ACC112 (cell line): ENCODE data around the gene GLI3.

Experiments used
- H2AFZ ChIP-seq: fragments of 200-600 bp; sonication (generic); one replicate; pipeline ENCODE4 v1.6.0; 2017; ENCODE audit warnings: antibody characterized with exemption, low read length; ENCODE audit not compliant: unreplicated experiment
- H3K27ac ChIP-seq: fragments of 200-600 bp; sonication (generic); 2 replicates; pipeline ENCODE4 v1.5.1; 2014; ENCODE audit warnings: low read depth, mild to moderate bottlenecking, antibody characterized with exemption, low read length, moderate library complexity
- H3K27me3 ChIP-seq: fragments of 200-600 bp; sonication (generic); 2 replicates; pipeline ENCODE4 v1.6.1; 2014; ENCODE audit warnings: mild to moderate bottlenecking, antibody characterized with exemption, low read length, moderate library complexity, mixed read lengths; ENCODE audit not compliant: insufficient read depth
- H3K36me3 ChIP-seq: fragments of 200-600 bp; sonication (generic); 2 replicates; pipeline ENCODE4 v1.6.1; 2016; ENCODE audit warnings: mild to moderate bottlenecking, antibody characterized with exemption, low read length, moderate library complexity, mixed read lengths; ENCODE audit not compliant: insufficient read depth
- H3K4me1 ChIP-seq: fragments of 200-600 bp; sonication (generic); one replicate; pipeline ENCODE4 v1.6.1; 2016; ENCODE audit warnings: low read length, mixed read lengths; ENCODE audit not compliant: insufficient read depth, unreplicated experiment, control insufficient read depth
- H3K4me3 ChIP-seq: fragments of 200-600 bp; sonication (generic); 2 replicates; pipeline ENCODE4 v1.5.1; 2014; ENCODE audit warnings: mild to moderate bottlenecking, low read depth, low read length
- H3K79me2 ChIP-seq: fragments of 200-600 bp; sonication (generic); one replicate; pipeline ENCODE4 v1.6.0; 2016; ENCODE audit warnings: low read length; ENCODE audit not compliant: control insufficient read depth, unreplicated experiment, insufficient read depth

The GLI3 gene

GRCh38 chr7:42096681-42097561 lies 140.1 kb downstream of the GLI3 start:
- no peak overlapping the region for H3K4me3 ChIP-seq
- H3K27me3 ChIP-seq: no peaks in the 10 kb centered on the region
- peak overlapping the region; percentile 53 for H3K27ac ChIP-seq
- H3K36me3 ChIP-seq: no peaks in the 10 kb centered on the region
- H3K4me1 ChIP-seq: peaks cover 50% of the 10 kb centered on the region
- H3K79me2 ChIP-seq: peaks cover 6% of the 10 kb centered on the region
- no peak overlapping the region for H2AFZ ChIP-seq

- no peaks in the 10 kb centered on the region for H3K36me3 ChIP-seq
- H3K4me3 ChIP-seq: no peak overlapping the region
- H3K27me3 ChIP-seq: no peaks in the 10 kb centered on the region
- H2AFZ ChIP-seq: no peak overlapping the region
- H3K4me1 ChIP-seq: peaks cover 50% of the 10 kb centered on the region
- no peak overlapping the region for H3K27ac ChIP-seq
- H3K79me2 ChIP-seq: peaks cover 10% of the 10 kb centered on the region
Measured at GRCh38 chr7:42096268-42096667, 140.7 kb downstream of the GLI3 start.

GRCh38 chr7:42095791-42096190 lies 141.2 kb downstream of the GLI3 start:
- H3K27ac ChIP-seq: no peak overlapping the region
- H3K4me3 ChIP-seq: no peak overlapping the region

GRCh38 chr7:42093349-42093905 lies 143.6 kb downstream of the GLI3 start:
- no peaks in the 10 kb centered on the region for H3K27me3 ChIP-seq
- no peak overlapping the region for H3K27ac ChIP-seq

More at GRCh38 chr7:42095791-42096190, 141.2 kb downstream of the GLI3 start:
- peaks cover 10% of the 10 kb centered on the region for H3K79me2 ChIP-seq
- peaks cover 50% of the 10 kb centered on the region for H3K4me1 ChIP-seq
- H2AFZ ChIP-seq: no peak overlapping the region
- H3K36me3 ChIP-seq: no peaks in the 10 kb centered on the region
- no peaks in the 10 kb centered on the region for H3K27me3 ChIP-seq

GRCh38 chr7:42091461-42092291 lies 145.3 kb downstream of the GLI3 start:
- Histone ChIP-seq H3K4me1 (peaks cover 13% of the 10 kb centered on the region), H2AFZ (no peak overlapping the region)

More at GRCh38 chr7:42093349-42093905, 143.6 kb downstream of the GLI3 start:
- Histone ChIP-seq H3K36me3 (no peaks in the 10 kb centered on the region), H3K79me2 (peaks cover 10% of the 10 kb centered on the region), H2AFZ (no peak overlapping the region), H3K4me3 (no peak overlapping the region), H3K4me1 (peaks cover 30% of the 10 kb centered on the region)

GRCh38 chr7:42090806-42091205 lies 146.2 kb downstream of the GLI3 start:
- peaks cover 7% of the 10 kb centered on the region for H3K79me2 ChIP-seq
- no peak overlapping the region for H3K4me3 ChIP-seq
- H3K4me1 ChIP-seq: peaks cover 4% of the 10 kb centered on the region
- no peak overlapping the region for H3K27ac ChIP-seq
- no peaks in the 10 kb centered on the region for H3K36me3 ChIP-seq
- no peaks in the 10 kb centered on the region for H3K27me3 ChIP-seq
- H2AFZ ChIP-seq: no peak overlapping the region

More at GRCh38 chr7:42091461-42092291, 145.3 kb downstream of the GLI3 start:
- H3K4me3 ChIP-seq: no peak overlapping the region
- H3K27me3 ChIP-seq: no peaks in the 10 kb centered on the region
- peaks cover 10% of the 10 kb centered on the region for H3K79me2 ChIP-seq
- H3K36me3 ChIP-seq: no peaks in the 10 kb centered on the region
- H3K27ac ChIP-seq: no peak overlapping the region

- Histone ChIP-seq H3K27ac (no peak overlapping the region), H3K4me1 (no peaks in the 10 kb centered on the region), H3K4me3 (no peak overlapping the region), H2AFZ (no peak overlapping the region), H3K79me2 (peaks cover 7% of the 10 kb centered on the region), H3K36me3 (no peaks in the 10 kb centered on the region), H3K27me3 (no peaks in the 10 kb centered on the region)
Measured at GRCh38 chr7:42090056-42090455, 147.0 kb downstream of the GLI3 start.

- Histone ChIP-seq H3K4me1 (no peaks in the 10 kb centered on the region), H3K27ac (no peak overlapping the region), H2AFZ (no peak overlapping the region), H3K27me3 (no peaks in the 10 kb centered on the region), H3K36me3 (no peaks in the 10 kb centered on the region), H3K79me2 (peaks cover 7% of the 10 kb centered on the region), H3K4me3 (no peak overlapping the region)
Measured at GRCh38 chr7:42087616-42088015, 149.4 kb downstream of the GLI3 start.

- Histone ChIP-seq H3K4me1 (no peaks in the 10 kb centered on the region), H3K36me3 (no peaks in the 10 kb centered on the region), H3K27ac (no peak overlapping the region), H3K27me3 (no peaks in the 10 kb centered on the region), H2AFZ (no peak overlapping the region), H3K4me3 (no peak overlapping the region), H3K79me2 (peaks cover 2% of the 10 kb centered on the region)
Measured at GRCh38 chr7:42085531-42085930, 151.5 kb downstream of the GLI3 start.

GRCh38 chr7:42084263-42084662 lies 152.7 kb downstream of the GLI3 start:
- Histone ChIP-seq H3K36me3 (no peaks in the 10 kb centered on the region), H3K27me3 (no peaks in the 10 kb centered on the region), H2AFZ (no peak overlapping the region), H3K4me1 (no peaks in the 10 kb centered on the region), H3K27ac (no peak overlapping the region), H3K79me2 (peaks cover 2% of the 10 kb centered on the region), H3K4me3 (no peak overlapping the region)
